Liver (tissue), 9 donors: ENCODE data around the gene SMIM36. TPM values are rescaled to one million over a fixed set of nuclear protein-coding genes. Genes with fewer than 3 reads are reported as not detected.

Source experiments
- DNase-seq: peaks from one replicate; pipeline ENCODE4 v3.0.0-alpha.2; 2017; ENCODE audit warnings: low spot score
- H3K27ac ChIP-seq, 2 donors: one replicate each; pipeline ENCODE4 v1.7.0; 2013; ENCODE audit warnings: inconsistent platforms in 2 of 2, low read length in 2 of 2, control low read depth in 1 of 2, low read depth in 1 of 2, mild to moderate bottlenecking in 1 of 2
- H3K27me3 ChIP-seq, 4 donors: one replicate each; pipeline versions ENCODE4 v1.6.1 to v1.7.0; 2013; ENCODE audit warnings: low read length in 3 of 4, inconsistent platforms in 1 of 4, mild to moderate bottlenecking in 1 of 4, moderate library complexity in 1 of 4; ENCODE audit not compliant: control insufficient read depth in 4 of 4, insufficient read depth in 4 of 4
- H3K36me3 ChIP-seq, 4 donors: one replicate each; pipeline versions ENCODE4 v1.6.1 to v1.7.0; 2013; ENCODE audit warnings: low read length in 3 of 4, mild to moderate bottlenecking in 3 of 4, low read depth in 1 of 4, moderate library complexity in 1 of 4; ENCODE audit not compliant: control insufficient read depth in 4 of 4, insufficient read depth in 3 of 4
- H3K4me1 ChIP-seq, 4 donors: one replicate each; pipeline versions ENCODE4 v1.6.1 to v1.7.0; 2013; ENCODE audit warnings: low read length in 3 of 4, mild to moderate bottlenecking in 3 of 4, moderate library complexity in 1 of 4; ENCODE audit not compliant: control insufficient read depth in 4 of 4, insufficient read depth in 4 of 4
- H3K4me3 ChIP-seq, 3 donors: one replicate each; pipeline versions ENCODE4 v1.6.1 to v1.7.0; 2013; ENCODE audit warnings: low read length in 3 of 3, control low read depth in 1 of 3, low read depth in 1 of 3, mild to moderate bottlenecking in 1 of 3
- H3K9ac ChIP-seq, 2 donors: one replicate each; pipeline ENCODE4 v1.7.0; 2013; ENCODE audit warnings: low read length in 2 of 2, mild to moderate bottlenecking in 2 of 2, moderate library complexity in 2 of 2, control low read depth in 1 of 2, low read depth in 1 of 2
- H3K9me3 ChIP-seq, 4 donors: one replicate each; pipeline versions ENCODE4 v1.6.1 to v1.7.0; 2013; ENCODE audit warnings: low read length in 3 of 4; ENCODE audit not compliant: control insufficient read depth in 4 of 4
- EGR1 ChIP-seq, 2 donors: IDR thresholded peaks; 2 replicates each; pipeline ENCODE4 v1.6.1; 2016 to 2018; ENCODE audit warnings: antibody characterized with exemption in 2 of 2, low read depth in 2 of 2
- FOXA1 ChIP-seq: IDR thresholded peaks from 2 replicates; pipeline ENCODE4 v1.6.1; 2016; ENCODE audit warnings: antibody characterized with exemption
- FOXA2 ChIP-seq: IDR thresholded peaks from 2 replicates; pipeline ENCODE4 v1.6.1; 2016; ENCODE audit warnings: antibody characterized with exemption
- GABPA ChIP-seq, 2 donors: IDR thresholded peaks in 1 of 2; conservative IDR thresholded peaks in 1 of 2; 2 replicates each; pipeline ENCODE4 v1.6.1; 2016; ENCODE audit warnings: antibody characterized with exemption in 2 of 2, mild to moderate bottlenecking in 1 of 2, moderate library complexity in 1 of 2
- HNF4A ChIP-seq, 2 donors: conservative IDR thresholded peaks; 2 replicates each; pipeline ENCODE4 v1.6.1; 2016; ENCODE audit warnings: antibody characterized with exemption in 2 of 2, mild to moderate bottlenecking in 2 of 2
- HNF4G ChIP-seq: IDR thresholded peaks from 2 replicates; pipeline ENCODE4 v1.6.1; 2016; ENCODE audit warnings: antibody characterized with exemption
- JUND ChIP-seq, 2 donors: IDR thresholded peaks; 2 replicates each; pipeline ENCODE4 v1.6.1; 2016; ENCODE audit warnings: antibody characterized with exemption in 2 of 2
- MAX ChIP-seq: IDR thresholded peaks from 2 replicates; pipeline ENCODE4 v1.6.1; 2016; ENCODE audit warnings: antibody characterized with exemption
- NR2F2 ChIP-seq: IDR thresholded peaks from 2 replicates; pipeline ENCODE4 v1.6.1; 2016; ENCODE audit warnings: antibody characterized with exemption
- RAD21 ChIP-seq, 2 donors: IDR thresholded peaks; 2 replicates each; pipeline ENCODE4 v1.6.1; 2016; ENCODE audit warnings: antibody characterized with exemption in 2 of 2, mild to moderate bottlenecking in 2 of 2
- RXRA ChIP-seq, 2 donors: IDR thresholded peaks; 2 replicates each; pipeline ENCODE4 v1.6.1; 2017 to 2018; ENCODE audit warnings: antibody characterized with exemption in 2 of 2, mild to moderate bottlenecking in 1 of 2
- SP1 ChIP-seq: IDR thresholded peaks from 2 replicates; pipeline ENCODE4 v1.6.1; 2018; ENCODE audit warnings: antibody characterized with exemption, mild to moderate bottlenecking
- TAF1 ChIP-seq: conservative IDR thresholded peaks from 2 replicates; pipeline ENCODE4 v1.6.1; 2016; ENCODE audit warnings: antibody characterized with exemption, mild to moderate bottlenecking
- YY1 ChIP-seq: IDR thresholded peaks from 2 replicates; pipeline ENCODE4 v1.6.1; 2016; ENCODE audit warnings: antibody characterized with exemption, mild to moderate bottlenecking
- ZBTB33 ChIP-seq: IDR thresholded peaks from 2 replicates; pipeline ENCODE4 v1.6.1; 2016; ENCODE audit warnings: antibody characterized with exemption
- polyA plus RNA-seq, 2 donors: library from polyadenylated mRNA; stranded (reverse) in 1 of 2; unstranded in 1 of 2; fragments of 200-250 nt in 1 of 2; fragments of >200 nt in 1 of 2; fragmentation: Nextera tagmentation in 1 of 2; extraction: Ambion mirVana in 1 of 2; gene quantifications; one replicate each; pipeline versions ENCODE4 v1.2.1 to v1.2.3, GENCODE V29; 2013 to 2015
- total RNA-seq, 2 donors: library from RNA; depleted of rRNA; stranded (reverse); fragments of >200 nt; gene quantifications; one replicate each; pipeline ENCODE4 v1.2.3, GENCODE V29; 2014
- TF ChIP-seq, protein P1 (sequence below): fragments of 150-350 bp; IDR thresholded peaks from 2 replicates; pipeline ENCODE4 v1.5.1; 2017; ENCODE audit warnings: improper control_type of control experiment, low read depth, low read length; ENCODE audit not compliant: missing input control
- TF ChIP-seq, protein P2 (sequence below): IDR thresholded peaks from 2 replicates; pipeline ENCODE4 v1.6.1; 2016; ENCODE audit warnings: antibody characterized with exemption
- TF ChIP-seq, protein P3 (sequence below): IDR thresholded peaks from 2 replicates; pipeline ENCODE4 v1.6.1; 2016; ENCODE audit warnings: antibody characterized with exemption, mild to moderate bottlenecking
- donor health status: healthy.
- donor health status: healthy.
- donor health status: healthy.
- donor health status: healthy.
- donor health status: healthy.

SMIM36 gene
- total and polyA plus RNA-seq, 4 donors = not detected

DNA sequence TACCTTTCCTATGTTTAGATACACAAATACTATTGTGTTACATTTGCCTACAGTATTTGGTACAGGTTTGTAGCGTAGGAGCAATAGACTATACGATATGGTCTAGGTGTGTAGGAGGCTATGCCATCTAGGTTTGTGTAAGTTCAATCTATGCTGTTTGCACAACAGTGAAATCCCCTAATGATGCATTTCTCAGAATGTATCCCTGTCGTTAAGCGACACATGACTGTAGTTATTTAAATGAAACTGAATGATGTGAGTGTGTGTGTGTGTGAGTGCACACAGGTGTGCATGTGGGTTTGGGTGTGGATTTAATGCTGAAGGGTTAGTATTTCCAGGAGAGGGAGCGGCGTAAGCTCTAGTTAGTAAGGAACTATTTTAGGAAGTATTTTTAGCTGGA is 34.6 kb upstream of the SMIM36 start (continued):
- TF ChIP-seq, protein P1, sequence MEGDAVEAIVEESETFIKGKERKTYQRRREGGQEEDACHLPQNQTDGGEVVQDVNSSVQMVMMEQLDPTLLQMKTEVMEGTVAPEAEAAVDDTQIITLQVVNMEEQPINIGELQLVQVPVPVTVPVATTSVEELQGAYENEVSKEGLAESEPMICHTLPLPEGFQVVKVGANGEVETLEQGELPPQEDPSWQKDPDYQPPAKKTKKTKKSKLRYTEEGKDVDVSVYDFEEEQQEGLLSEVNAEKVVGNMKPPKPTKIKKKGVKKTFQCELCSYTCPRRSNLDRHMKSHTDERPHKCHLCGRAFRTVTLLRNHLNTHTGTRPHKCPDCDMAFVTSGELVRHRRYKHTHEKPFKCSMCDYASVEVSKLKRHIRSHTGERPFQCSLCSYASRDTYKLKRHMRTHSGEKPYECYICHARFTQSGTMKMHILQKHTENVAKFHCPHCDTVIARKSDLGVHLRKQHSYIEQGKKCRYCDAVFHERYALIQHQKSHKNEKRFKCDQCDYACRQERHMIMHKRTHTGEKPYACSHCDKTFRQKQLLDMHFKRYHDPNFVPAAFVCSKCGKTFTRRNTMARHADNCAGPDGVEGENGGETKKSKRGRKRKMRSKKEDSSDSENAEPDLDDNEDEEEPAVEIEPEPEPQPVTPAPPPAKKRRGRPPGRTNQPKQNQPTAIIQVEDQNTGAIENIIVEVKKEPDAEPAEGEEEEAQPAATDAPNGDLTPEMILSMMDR = no peak
- TF ChIP-seq HNF4G (no peak), TAF1 (no peak), EGR1 (IDR thresholded peaks at IDR 0.05; ENCODE audit: low read depth in 2 of 2) (no peak), RXRA (IDR thresholded peaks at IDR 0.05) (no peak), YY1 (no peak)
- TF ChIP-seq, protein P2, sequence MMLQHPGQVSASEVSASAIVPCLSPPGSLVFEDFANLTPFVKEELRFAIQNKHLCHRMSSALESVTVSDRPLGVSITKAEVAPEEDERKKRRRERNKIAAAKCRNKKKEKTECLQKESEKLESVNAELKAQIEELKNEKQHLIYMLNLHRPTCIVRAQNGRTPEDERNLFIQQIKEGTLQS = no peak

- Histone ChIP-seq H3K9me3 (no peaks in the 10 kb centered on the region), H3K27me3 (no peaks in the 10 kb centered on the region), H3K36me3 (no peaks in the 10 kb centered on the region), H3K4me1 (peaks cover 0 to 4% (median 2%) of the 10 kb centered on the region in 4 donors), H3K9ac (no peak overlapping the region), H3K4me3 (no peak overlapping the region), H3K27ac (no peak overlapping the region)
- no peak for TF ChIP-seq NR2F2
- TF ChIP-seq EGR1 (IDR thresholded peaks at IDR 0.05; ENCODE audit: low read depth in 2 of 2) = no peak
- no peak for TF ChIP-seq RXRA (IDR thresholded peaks at IDR 0.05)
- no peak for TF ChIP-seq GABPA (IDR thresholded peaks at IDR 0.05 in 1 of 2, conservative IDR thresholded peaks at IDR 0.05 in 1 of 2)
- no peak for TF ChIP-seq FOXA2
- TF ChIP-seq HNF4G = no peak
- TF ChIP-seq HNF4A (conservative IDR thresholded peaks at IDR 0.05) = no peak
- TF ChIP-seq, protein P3, sequence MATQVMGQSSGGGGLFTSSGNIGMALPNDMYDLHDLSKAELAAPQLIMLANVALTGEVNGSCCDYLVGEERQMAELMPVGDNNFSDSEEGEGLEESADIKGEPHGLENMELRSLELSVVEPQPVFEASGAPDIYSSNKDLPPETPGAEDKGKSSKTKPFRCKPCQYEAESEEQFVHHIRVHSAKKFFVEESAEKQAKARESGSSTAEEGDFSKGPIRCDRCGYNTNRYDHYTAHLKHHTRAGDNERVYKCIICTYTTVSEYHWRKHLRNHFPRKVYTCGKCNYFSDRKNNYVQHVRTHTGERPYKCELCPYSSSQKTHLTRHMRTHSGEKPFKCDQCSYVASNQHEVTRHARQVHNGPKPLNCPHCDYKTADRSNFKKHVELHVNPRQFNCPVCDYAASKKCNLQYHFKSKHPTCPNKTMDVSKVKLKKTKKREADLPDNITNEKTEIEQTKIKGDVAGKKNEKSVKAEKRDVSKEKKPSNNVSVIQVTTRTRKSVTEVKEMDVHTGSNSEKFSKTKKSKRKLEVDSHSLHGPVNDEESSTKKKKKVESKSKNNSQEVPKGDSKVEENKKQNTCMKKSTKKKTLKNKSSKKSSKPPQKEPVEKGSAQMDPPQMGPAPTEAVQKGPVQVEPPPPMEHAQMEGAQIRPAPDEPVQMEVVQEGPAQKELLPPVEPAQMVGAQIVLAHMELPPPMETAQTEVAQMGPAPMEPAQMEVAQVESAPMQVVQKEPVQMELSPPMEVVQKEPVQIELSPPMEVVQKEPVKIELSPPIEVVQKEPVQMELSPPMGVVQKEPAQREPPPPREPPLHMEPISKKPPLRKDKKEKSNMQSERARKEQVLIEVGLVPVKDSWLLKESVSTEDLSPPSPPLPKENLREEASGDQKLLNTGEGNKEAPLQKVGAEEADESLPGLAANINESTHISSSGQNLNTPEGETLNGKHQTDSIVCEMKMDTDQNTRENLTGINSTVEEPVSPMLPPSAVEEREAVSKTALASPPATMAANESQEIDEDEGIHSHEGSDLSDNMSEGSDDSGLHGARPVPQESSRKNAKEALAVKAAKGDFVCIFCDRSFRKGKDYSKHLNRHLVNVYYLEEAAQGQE = no peak
- no peak for TF ChIP-seq TAF1
- no peak for TF ChIP-seq SP1
- TF ChIP-seq, protein P2 = no peak
- no peak for TF ChIP-seq YY1
- TF ChIP-seq RAD21 (IDR thresholded peaks at IDR 0.05) = no peak
- no peak for TF ChIP-seq FOXA1
- TF ChIP-seq ZBTB33 = no peak
- no peak for TF ChIP-seq MAX
- TF ChIP-seq, protein P1 = no peak
- TF ChIP-seq JUND (IDR thresholded peaks at IDR 0.05) = no peak
- DNase-seq = no peak
These were observed 32.5 kb upstream of the SMIM36 start for GRCh38 chr17:55543709-55544108.
